Measurements from ENCODE around the gene GPR137. TPM values are rescaled to one million over a fixed set of nuclear protein-coding genes. Genes with fewer than 3 reads are reported as not detected.

GPR137 gene
- total RNA-seq, 1 donor = 18.5 TPM

GRCh38 chr11:64263021-64263946, 22.4 kb upstream of the GPR137 start:
- DNase-seq (ENCODE audit: insufficient read length, low spot score, missing footprints) = peak; percentile 90
- Histone ChIP-seq H2AFZ (ENCODE audit: low read length) (no peak overlapping the region), H3K4me3 (ENCODE audit: insufficient read depth, low read length) (no peak overlapping the region), H3K27me3 (ENCODE audit: insufficient read depth, low read length) (no peaks in the 10 kb centered on the region), H3K27ac (ENCODE audit: low read depth, low read length) (peak overlapping the region; percentile 66), H3K9me3 (ENCODE audit: low read depth, low read length) (no peaks in the 10 kb centered on the region), H4K20me1 (ENCODE audit: insufficient read depth, low read length) (no peaks in the 10 kb centered on the region), H3K79me2 (ENCODE audit: insufficient read depth, low read length) (no peaks in the 10 kb centered on the region), H3K4me2 (ENCODE audit: insufficient read depth, low read length) (no peak overlapping the region), H3K36me3 (ENCODE audit: insufficient read depth, low read length) (peaks cover 49% of the 10 kb centered on the region), H3K4me1 (ENCODE audit: insufficient read depth, low read length) (peaks cover 15% of the 10 kb centered on the region)
- no peak for TF ChIP-seq CTCF (IDR thresholded peaks at IDR 0.05; ENCODE audit: extremely low read depth, low read depth, low read length)

- DNase-seq (ENCODE audit: insufficient read length, low spot score, missing footprints) = peak; percentile 43
- H3K36me3 ChIP-seq (ENCODE audit: insufficient read depth, low read length) = peaks cover 49% of the 10 kb centered on the region
- H3K27me3 ChIP-seq (ENCODE audit: insufficient read depth, low read length) = no peaks in the 10 kb centered on the region
- H3K9me3 ChIP-seq (ENCODE audit: low read depth, low read length) = no peaks in the 10 kb centered on the region
- H2AFZ ChIP-seq (ENCODE audit: low read length) = no peak overlapping the region
- peaks cover 21% of the 10 kb centered on the region for H3K4me1 ChIP-seq (ENCODE audit: insufficient read depth, low read length)
- no peak overlapping the region for H3K27ac ChIP-seq (ENCODE audit: low read depth, low read length)
- no peak overlapping the region for H3K4me3 ChIP-seq (ENCODE audit: insufficient read depth, low read length)
- no peak overlapping the region for H3K4me2 ChIP-seq (ENCODE audit: insufficient read depth, low read length)
- H4K20me1 ChIP-seq (ENCODE audit: insufficient read depth, low read length) = no peaks in the 10 kb centered on the region
- no peak for TF ChIP-seq CTCF (IDR thresholded peaks at IDR 0.05; ENCODE audit: extremely low read depth, low read depth, low read length)
- no peaks in the 10 kb centered on the region for H3K79me2 ChIP-seq (ENCODE audit: insufficient read depth, low read length)
Measured at GRCh38 chr11:64263947-64264317, 21.7 kb upstream of the GPR137 start.

- Histone ChIP-seq H3K27me3 (ENCODE audit: insufficient read depth, low read length) (no peaks in the 10 kb centered on the region), H3K4me1 (ENCODE audit: insufficient read depth, low read length) (peaks cover 26% of the 10 kb centered on the region), H3K4me2 (ENCODE audit: insufficient read depth, low read length) (no peak overlapping the region), H3K4me3 (ENCODE audit: insufficient read depth, low read length) (no peak overlapping the region), H3K36me3 (ENCODE audit: insufficient read depth, low read length) (peaks cover 47% of the 10 kb centered on the region), H4K20me1 (ENCODE audit: insufficient read depth, low read length) (no peaks in the 10 kb centered on the region), H3K27ac (ENCODE audit: low read depth, low read length) (no peak overlapping the region), H2AFZ (ENCODE audit: low read length) (no peak overlapping the region), H3K9me3 (ENCODE audit: low read depth, low read length) (no peaks in the 10 kb centered on the region), H3K79me2 (ENCODE audit: insufficient read depth, low read length) (no peaks in the 10 kb centered on the region)
- DNase-seq (ENCODE audit: insufficient read length, low spot score, missing footprints) = peak; percentile 86
- no peak for TF ChIP-seq CTCF (IDR thresholded peaks at IDR 0.05; ENCODE audit: extremely low read depth, low read depth, low read length)
Measured at GRCh38 chr11:64264371-64264852, 21.2 kb upstream of the GPR137 start.

All from osteoblast (primary cell).